ENCODE data around the gene HS3ST3A1.

HS3ST3A1 gene

DNA sequence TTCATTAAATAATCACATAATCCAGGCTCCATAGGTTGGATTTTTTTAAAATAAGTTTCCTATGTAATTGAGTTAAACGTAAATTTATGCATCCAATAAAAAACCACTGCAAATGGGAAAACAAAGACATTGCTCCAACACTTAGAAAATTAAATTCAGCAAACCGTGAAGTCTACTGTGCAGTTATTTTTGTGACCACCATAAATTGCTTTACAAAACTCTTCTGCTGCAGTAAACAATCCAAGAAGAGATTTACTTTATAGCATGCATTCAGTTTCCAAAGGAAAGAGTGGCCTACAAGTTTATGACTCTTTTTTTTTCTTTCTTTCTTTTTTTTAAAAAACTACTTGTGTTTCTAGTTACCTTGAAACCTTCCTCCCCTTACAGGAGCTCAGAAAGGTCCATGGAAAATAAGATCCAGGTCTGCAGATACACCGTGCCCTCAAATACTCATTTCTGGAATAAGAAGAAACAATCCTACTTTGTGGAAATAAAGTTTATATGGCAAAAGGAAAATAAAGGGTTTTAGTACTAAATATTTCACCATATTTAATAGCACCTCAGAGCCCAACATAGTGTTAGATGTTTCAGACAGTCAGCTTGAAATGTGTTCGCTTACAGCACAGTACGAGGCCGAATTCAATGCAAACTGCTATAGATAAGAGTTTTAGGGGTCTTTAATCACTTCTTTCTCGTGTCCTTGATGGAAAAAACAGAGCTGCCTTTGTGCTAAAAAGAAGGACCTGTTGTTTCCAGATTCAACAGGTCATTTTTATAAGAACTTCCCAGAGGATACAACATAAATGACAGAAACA, 3.2 kb downstream of the HS3ST3A1 start:
- no peak for DNase-seq (ENCODE audit: low read depth)

- DNase-seq (ENCODE audit: low read depth): peak; percentile 65
Observed at GRCh38 chr17:13597723-13598347, 3.9 kb downstream of the HS3ST3A1 start.

DNA sequence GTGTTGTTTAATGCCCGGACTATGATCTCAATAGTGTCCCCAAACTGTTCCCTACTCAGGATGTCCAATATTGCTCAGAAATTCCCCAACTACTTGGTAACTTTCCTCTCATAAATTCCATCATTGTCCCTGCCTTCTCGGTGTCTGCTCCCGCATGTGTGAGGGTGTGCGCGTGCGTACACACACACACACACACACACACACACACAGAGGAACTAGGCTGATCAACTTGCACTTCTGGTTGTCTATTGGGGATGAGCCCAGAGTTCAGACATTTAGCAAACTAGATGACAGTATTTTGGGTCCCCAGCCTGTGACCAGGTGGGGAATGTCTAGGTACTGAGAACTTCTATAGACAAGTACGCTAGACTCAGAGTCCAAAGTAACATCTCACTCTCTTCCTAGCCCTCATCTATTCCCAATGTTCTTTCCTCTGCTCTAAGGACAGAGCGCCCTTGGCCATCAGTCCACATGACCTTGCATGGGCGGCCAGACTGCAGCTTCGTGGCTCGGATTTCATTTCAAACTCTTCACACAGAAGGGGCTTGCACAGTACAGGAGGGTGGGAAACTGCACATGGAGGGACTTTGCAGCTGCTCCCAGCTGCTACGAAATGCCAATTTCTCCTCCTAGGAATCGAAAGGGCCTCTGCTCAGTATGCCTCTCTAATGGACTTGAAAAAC, 5.3 kb downstream of the HS3ST3A1 start:
- DNase-seq (ENCODE audit: low read depth): no peak

DNA sequence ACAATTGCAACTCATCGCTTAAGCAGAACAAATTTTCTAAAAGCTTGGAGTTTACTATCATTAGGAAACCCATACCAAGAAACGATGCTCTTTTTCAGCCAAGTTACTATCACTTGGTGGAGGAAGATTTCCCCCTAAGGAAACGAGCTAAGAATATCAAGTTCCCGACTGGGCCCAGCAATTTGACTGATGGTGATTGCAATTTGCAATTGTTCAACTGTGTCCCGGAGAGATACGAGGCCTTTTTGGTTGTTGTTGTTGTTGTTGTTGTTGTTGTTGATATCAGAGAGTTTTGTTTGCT, 6.2 kb downstream of the HS3ST3A1 start:
- DNase-seq (ENCODE audit: low read depth): no peak

- DNase-seq (ENCODE audit: low read depth): peak; percentile 81
Observed at GRCh38 chr17:13594762-13595598, 6.7 kb downstream of the HS3ST3A1 start.

DNA sequence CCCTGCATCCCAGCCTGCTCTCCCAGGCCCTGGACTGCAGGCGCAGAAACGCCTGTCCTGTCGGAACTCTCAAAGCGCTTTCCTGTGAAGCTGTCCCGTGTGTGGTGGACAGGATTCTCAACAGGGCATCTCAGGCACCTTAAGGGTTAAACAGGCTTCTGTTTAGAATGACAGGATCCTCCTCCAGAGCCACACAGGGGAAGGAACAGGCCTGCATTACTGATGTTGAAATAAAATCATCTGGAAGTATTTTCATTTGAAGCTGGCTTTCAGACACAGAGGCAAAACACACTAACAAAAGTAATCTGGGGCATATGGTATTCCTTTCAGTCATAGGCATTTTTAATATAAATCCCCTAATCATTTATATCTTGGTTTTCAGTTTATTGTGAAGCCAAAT, 7.4 kb downstream of the HS3ST3A1 start:
- peak; percentile 33 for DNase-seq (ENCODE audit: low read depth)

GRCh38 chr17:13593757-13594156, 8.0 kb downstream of the HS3ST3A1 start:
- peak; percentile 76 for DNase-seq (ENCODE audit: low read depth)

- DNase-seq (ENCODE audit: low read depth): no peak
Observed at GRCh38 chr17:13593021-13593751, 8.5 kb downstream of the HS3ST3A1 start.

- DNase-seq (ENCODE audit: low read depth): no peak
Observed at GRCh38 chr17:13592427-13592826, 9.3 kb downstream of the HS3ST3A1 start.

DNA sequence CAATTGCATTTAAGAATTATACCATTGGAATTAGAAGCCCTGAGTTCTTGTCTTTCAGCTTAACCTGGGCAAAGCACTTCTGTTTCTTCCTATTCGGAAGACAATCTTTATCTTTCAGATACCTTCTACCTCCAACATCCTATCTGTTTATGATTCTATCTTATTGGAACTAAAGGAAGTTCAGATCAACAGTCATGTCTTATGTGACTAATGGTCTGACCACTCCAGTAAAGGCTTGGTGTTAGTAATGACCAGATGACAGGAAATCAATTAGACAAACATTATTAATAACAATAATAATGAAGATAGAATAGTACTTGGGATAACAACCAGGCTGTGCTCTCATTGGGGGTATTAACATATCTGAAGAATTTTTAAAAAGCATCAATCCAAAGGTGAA, 11.3 kb downstream of the HS3ST3A1 start:
- peak; percentile 53 for DNase-seq (ENCODE audit: low read depth)

DNA sequence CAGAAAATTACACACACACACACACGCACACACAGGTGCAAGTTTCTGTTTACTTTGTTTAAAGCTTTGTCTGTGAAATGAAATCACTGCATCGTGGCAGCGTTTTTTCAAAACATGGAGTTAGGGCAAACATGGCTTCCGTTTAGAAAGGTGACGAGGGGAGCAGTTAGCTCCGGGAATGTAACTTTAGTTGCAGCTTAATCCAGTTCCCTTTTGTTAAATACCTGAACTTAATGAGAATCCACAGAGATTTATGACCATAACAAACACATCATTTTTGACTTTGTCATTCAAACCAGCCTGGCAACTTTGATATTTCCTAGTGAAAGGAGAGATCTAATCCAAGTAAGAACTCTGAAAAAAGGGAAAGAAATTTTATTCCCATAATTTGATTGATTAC, 12.1 kb downstream of the HS3ST3A1 start:
- DNase-seq (ENCODE audit: low read depth): no peak

DNA sequence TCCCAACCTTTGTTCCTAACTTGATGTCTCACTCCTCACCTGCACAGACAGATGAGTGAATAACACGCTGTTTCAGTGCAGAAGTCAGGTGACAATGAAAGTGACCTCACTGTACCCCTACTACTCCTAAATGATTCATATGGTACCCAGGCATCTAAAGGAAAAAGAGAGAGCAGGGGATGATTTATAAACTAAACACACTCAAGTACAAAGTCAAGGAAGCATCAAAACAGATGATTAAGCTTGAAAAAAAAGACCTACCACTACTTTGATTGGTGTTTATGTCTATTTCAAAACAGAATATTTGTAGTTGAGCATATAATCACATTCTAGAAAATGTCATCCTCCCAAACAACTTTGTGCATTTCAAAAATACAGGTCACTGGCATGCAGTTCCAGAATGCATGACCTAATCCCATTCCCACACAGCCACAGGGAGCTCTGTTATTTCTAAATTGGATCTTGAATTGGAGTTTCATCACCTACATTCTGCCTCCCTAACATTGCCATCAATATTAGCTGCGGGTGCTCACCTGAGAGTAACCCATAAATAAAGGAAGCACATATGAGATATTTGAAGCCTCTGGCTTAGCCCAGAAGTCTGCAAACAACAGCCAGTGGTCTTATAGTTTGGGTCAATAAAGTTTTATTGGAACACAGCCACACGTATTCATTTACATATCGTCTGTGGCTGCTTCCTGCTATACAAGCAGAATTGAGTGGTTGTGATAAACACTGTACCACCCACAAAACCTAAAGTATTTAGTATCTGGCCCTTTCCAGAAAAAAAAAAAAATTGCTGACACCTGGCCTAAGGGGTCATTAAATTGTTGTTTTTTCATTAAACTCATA, 14.0 kb downstream of the HS3ST3A1 start:
- DNase-seq (ENCODE audit: low read depth): peak; percentile 59

- peak; percentile 54 for DNase-seq (ENCODE audit: low read depth)
Observed at GRCh38 chr17:13584701-13585080, 17.0 kb downstream of the HS3ST3A1 start.

DNA sequence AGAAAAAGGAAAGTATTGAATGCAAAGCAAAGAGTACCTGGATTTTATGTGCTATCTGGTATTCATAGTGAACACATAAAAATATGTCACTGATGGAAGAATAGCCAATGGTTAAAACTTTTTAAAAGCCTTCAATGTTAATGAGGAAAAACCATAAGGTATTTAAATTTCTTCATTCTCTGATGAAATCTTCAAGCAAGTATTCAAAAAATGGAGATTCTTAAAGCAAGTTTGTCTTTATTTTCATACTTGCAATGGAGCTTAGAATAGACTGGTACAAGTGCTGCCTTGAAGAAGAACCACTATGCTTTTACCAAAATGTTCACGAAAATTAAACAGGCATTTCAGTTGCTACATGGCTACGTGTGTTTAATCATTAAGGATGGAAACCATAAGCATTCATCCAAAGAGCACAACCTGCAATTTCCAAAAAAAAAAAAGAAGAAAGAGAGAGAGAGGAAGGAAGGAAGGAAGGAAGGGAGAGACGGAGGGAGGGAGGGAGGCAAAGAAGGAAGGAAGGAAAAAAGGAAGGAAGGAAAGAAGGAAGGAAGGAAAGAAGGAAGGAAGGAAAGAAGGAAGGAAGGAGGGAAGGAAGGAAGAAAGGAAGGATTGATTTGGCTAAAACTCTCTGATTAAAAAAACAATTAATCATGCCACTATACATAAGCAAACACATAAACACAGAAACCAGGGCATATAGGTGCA, 17.6 kb downstream of the HS3ST3A1 start:
- DNase-seq (ENCODE audit: low read depth): peak; percentile 54

DNA sequence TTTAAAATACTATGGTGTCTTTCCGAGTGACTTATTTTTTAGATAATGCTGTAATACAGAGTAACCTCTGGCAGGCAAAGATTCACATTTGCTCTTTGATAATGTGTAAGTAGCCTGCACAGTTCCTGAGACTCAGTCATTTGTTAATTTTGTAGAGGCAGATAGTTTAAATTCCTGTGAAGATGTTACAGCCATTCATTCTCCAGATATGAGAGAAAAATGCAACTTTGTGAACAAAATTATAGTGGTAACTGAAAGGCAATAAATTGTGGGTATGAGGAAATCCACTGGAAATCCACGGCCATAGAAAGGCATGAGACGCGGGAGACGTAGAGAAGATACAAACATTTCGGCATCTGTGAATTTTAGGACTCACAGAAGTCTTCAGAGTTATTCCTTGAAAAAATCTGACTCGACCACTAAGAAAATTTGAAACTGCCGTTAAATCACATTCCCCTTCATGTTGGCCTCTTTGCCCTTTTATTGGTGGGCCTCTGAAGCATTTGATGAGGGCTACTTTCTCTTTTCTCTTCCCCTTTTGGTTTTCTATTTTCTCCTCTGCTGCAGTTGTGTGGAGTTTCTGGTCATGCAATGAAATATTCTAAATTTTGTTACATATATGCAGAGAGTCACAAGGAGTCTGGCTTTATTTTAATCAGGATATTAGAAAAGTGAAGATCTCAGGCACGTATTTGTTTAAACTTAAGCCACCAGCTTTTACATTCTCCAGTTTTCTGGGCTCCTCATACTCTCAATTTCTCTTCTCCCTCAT, 18.8 kb downstream of the HS3ST3A1 start:
- DNase-seq (ENCODE audit: low read depth): peak; percentile 80

GRCh38 chr17:13581925-13582324, 19.8 kb downstream of the HS3ST3A1 start:
- DNase-seq (ENCODE audit: low read depth): peak; percentile 12

GRCh38 chr17:13580790-13581189, 20.9 kb downstream of the HS3ST3A1 start:
- no peak for DNase-seq (ENCODE audit: low read depth)

GRCh38 chr17:13576661-13577526, 24.8 kb downstream of the HS3ST3A1 start:
- peak; percentile 40 for DNase-seq (ENCODE audit: low read depth)

All from EH (cell line).